ENCODE measurements around the gene TSHZ2.
A peak's percentile ranks its signal among the peaks of the same experiment; 100 is the strongest.

Gene TSHZ2

DNA sequence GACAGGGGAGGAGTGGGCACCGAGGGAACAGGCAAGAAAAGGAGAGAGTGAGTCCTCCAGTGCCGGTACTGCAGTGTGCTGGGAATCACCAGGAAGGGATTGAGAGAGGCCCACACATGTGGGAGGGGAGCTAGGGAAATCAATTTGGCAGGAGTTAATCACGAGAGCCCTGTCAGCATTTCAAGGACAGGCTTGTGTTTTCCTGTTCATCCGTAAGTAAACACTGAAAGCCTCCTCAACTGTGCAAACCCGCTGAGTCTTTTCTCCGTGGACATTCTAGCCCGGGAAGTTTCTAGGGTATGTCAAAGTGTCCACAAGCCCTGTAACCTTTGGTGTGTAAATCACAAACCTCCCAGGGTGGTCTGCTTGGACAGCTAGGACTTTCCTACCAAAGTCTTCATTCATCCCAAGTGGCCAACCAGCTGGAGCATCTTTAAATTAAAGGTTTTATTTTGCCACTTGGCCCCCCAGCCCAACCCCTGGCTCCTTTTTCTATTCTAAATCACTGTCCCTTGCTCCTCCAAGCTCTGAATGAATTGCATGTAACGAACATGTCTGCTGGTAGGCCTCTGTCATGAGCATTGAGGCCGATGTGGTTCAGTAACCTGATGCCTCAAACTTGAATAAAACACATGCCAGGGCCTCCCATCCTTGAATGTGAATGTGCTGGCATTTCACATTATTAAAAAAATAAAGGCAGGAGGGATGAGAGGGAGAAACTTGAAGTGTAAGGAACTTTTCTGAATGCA, 472.4 kb downstream of the TSHZ2 start:
- Histone ChIP-seq H3K9ac (ENCODE audit: low read length) (peak overlapping the region; percentile 9), H3K9me3 (ENCODE audit: control insufficient read depth, low read length) (peaks cover 10% of the 10 kb centered on the region), H3K36me3 (ENCODE audit: control insufficient read depth, insufficient read depth, low read length, severe bottlenecking) (no peaks in the 10 kb centered on the region), H3K4me1 (ENCODE audit: control insufficient read depth, insufficient read depth, low read length) (peaks cover 20% of the 10 kb centered on the region), H3K4me3 (ENCODE audit: low read length) (no peak overlapping the region), H3K27me3 (replicated peaks; ENCODE audit: control insufficient read depth, insufficient read depth, low read length) (no peaks in the 10 kb centered on the region)
- no peak for DNase-seq (ENCODE audit: low read depth)

DNA sequence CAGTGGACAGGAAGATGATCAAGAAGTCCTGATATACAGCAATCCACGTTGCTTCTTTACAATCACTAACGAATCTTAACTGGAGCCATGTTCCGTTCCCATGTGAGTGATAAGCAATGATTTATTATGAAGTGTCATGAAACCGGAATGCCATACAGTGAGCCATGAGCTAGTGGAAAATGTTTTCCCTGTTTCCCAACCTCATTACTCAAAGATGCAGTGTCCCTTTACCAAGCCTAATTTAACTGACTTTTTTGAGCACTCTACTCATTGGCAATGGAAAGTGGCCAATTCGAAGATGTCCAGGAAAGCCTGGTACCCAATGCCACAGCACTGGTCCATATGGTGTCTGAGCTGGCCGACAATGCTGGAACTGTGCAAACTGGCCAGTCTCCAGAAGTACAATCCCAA, 473.2 kb downstream of the TSHZ2 start:
- no peak overlapping the region for H3K9ac ChIP-seq (ENCODE audit: low read length)
- peaks cover 18% of the 10 kb centered on the region for H3K9me3 ChIP-seq (ENCODE audit: control insufficient read depth, low read length)
- H3K36me3 ChIP-seq (ENCODE audit: control insufficient read depth, insufficient read depth, low read length, severe bottlenecking) = no peaks in the 10 kb centered on the region

DNA sequence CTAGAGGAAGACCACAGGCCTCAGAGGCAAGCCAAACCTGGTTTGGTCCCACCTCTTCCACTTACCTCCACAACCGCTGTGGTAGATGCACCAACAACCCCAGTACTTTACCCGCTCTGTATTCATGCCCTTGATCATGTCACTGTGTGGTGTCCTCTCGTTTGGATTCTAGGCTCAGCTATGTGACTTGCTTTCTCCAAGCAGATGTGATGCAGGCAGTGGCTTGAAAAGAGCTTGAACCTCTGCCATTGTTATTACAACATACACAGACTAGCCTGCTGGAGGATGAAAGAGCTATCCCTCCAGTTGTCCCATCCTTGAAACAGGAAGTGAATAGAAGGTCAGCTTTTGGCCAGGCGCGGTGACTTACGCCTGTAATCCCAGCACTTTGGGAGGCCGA, 473.8 kb downstream of the TSHZ2 start:
- H3K36me3 ChIP-seq (ENCODE audit: control insufficient read depth, insufficient read depth, low read length, severe bottlenecking) = no peaks in the 10 kb centered on the region
- H3K9me3 ChIP-seq (ENCODE audit: control insufficient read depth, low read length) = peaks cover 20% of the 10 kb centered on the region
- no peak overlapping the region for H3K4me3 ChIP-seq (ENCODE audit: low read length)
- no peak overlapping the region for H3K9ac ChIP-seq (ENCODE audit: low read length)
- peaks cover 20% of the 10 kb centered on the region for H3K4me1 ChIP-seq (ENCODE audit: control insufficient read depth, insufficient read depth, low read length)
- DNase-seq (ENCODE audit: low read depth) = no peak
- H3K27me3 ChIP-seq (replicated peaks; ENCODE audit: control insufficient read depth, insufficient read depth, low read length) = no peaks in the 10 kb centered on the region

More for the DNA sequence above, 473.2 kb downstream of the TSHZ2 start:
- H3K4me3 ChIP-seq (ENCODE audit: low read length) = no peak overlapping the region
- H3K4me1 ChIP-seq (ENCODE audit: control insufficient read depth, insufficient read depth, low read length) = peaks cover 20% of the 10 kb centered on the region
- no peaks in the 10 kb centered on the region for H3K27me3 ChIP-seq (replicated peaks; ENCODE audit: control insufficient read depth, insufficient read depth, low read length)
- DNase-seq (ENCODE audit: low read depth) = no peak

DNA sequence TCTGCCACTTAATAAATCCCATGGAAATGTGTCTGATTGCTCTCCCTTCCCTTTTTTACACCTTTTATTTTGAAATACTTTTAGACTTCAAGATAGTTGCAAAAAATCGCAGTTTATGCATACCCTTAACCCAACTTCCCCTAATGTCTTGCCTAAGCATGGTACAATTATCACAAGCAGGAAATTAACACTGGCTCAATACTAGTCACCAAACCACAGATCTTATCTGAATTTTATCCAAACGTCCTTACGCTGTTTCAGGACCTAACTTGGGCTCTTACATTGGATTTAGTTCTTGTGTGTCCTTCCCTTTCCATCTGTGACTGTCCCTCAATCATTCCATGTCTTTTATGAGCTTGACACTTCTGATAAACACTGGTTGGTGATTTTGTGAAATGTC, 475.2 kb downstream of the TSHZ2 start:
- DNase-seq (ENCODE audit: low read depth) = no peak
- H3K36me3 ChIP-seq (ENCODE audit: control insufficient read depth, insufficient read depth, low read length, severe bottlenecking) = no peaks in the 10 kb centered on the region
- peaks cover 20% of the 10 kb centered on the region for H3K4me1 ChIP-seq (ENCODE audit: control insufficient read depth, insufficient read depth, low read length)
- no peak overlapping the region for H3K9ac ChIP-seq (ENCODE audit: low read length)
- H3K27me3 ChIP-seq (replicated peaks; ENCODE audit: control insufficient read depth, insufficient read depth, low read length) = no peaks in the 10 kb centered on the region
- H3K4me3 ChIP-seq (ENCODE audit: low read length) = no peak overlapping the region
- H3K9me3 ChIP-seq (ENCODE audit: control insufficient read depth, low read length) = peaks cover 20% of the 10 kb centered on the region

DNA sequence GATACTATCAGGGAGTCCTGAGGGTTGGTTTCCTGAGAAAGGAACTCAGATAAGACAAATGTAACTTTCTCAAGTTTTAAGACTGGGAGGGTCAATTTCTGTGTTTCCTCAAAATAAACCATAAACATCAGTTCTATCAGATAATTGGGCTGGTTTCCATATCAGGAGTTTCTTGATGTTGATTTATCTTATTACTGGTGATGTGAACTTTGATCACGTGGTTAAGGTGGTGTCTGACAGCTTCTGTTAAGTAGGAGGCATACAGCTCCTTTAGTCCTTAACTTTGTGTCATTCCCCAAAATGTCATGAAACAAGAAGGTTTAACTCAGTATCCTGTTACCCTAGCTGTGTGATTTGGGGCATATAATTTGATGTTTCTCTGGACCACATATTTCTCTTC, 476.3 kb downstream of the TSHZ2 start:
- Histone ChIP-seq H3K4me1 (ENCODE audit: control insufficient read depth, insufficient read depth, low read length) (peaks cover 20% of the 10 kb centered on the region), H3K36me3 (ENCODE audit: control insufficient read depth, insufficient read depth, low read length, severe bottlenecking) (no peaks in the 10 kb centered on the region), H3K4me3 (ENCODE audit: low read length) (no peak overlapping the region), H3K9ac (ENCODE audit: low read length) (no peak overlapping the region), H3K9me3 (ENCODE audit: control insufficient read depth, low read length) (peaks cover 20% of the 10 kb centered on the region), H3K27me3 (replicated peaks; ENCODE audit: control insufficient read depth, insufficient read depth, low read length) (no peaks in the 10 kb centered on the region)
- no peak for DNase-seq (ENCODE audit: low read depth)

DNA sequence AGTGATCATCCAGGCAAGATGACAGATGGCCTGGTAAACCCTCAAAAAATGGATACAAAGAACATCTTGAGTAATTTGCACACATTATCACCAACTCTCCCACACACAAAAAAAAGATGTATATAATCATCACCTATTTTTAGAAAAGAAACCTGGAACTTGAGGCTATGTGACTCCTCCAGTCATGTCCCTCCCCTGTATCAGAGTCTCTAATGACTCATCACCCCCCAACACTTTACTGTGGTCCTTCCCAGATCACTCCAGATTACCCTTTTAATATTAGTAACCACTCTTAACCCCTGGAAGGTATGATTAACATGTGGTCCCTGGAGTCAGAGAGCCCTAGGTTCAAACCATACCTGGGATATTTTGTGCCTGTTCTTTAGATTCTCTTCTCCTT, 476.7 kb downstream of the TSHZ2 start:
- H3K27me3 ChIP-seq (replicated peaks; ENCODE audit: control insufficient read depth, insufficient read depth, low read length) = no peaks in the 10 kb centered on the region
- no peak overlapping the region for H3K9ac ChIP-seq (ENCODE audit: low read length)

DNA sequence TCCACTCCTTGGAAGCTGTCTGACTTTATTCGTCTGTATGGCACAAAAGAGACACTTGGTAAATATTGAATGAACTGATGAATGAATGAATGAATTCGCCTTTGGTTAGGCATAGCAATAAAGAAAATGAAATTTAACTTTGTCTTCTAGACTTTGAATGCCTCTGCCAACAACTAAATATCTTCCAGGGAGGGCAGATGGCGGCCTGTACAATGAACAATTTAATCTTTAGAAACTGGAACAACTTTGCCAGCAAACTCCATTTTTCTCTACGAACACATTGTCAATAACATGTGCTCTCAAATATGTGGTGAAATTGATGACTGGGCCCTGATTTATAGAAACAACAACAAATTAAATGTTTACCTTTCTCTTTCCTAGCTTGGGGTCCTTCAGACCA, 480.9 kb downstream of the TSHZ2 start:
- Histone ChIP-seq H3K4me3 (ENCODE audit: low read length) (no peak overlapping the region), H3K9me3 (ENCODE audit: control insufficient read depth, low read length) (peaks cover 26% of the 10 kb centered on the region), H3K9ac (ENCODE audit: low read length) (no peak overlapping the region), H3K27me3 (replicated peaks; ENCODE audit: control insufficient read depth, insufficient read depth, low read length) (no peaks in the 10 kb centered on the region), H3K36me3 (ENCODE audit: control insufficient read depth, insufficient read depth, low read length, severe bottlenecking) (no peaks in the 10 kb centered on the region), H3K4me1 (ENCODE audit: control insufficient read depth, insufficient read depth, low read length) (no peaks in the 10 kb centered on the region)
- DNase-seq (ENCODE audit: low read depth) = no peak

More for the DNA sequence above, 476.7 kb downstream of the TSHZ2 start:
- H3K9me3 ChIP-seq (ENCODE audit: control insufficient read depth, low read length) = peaks cover 20% of the 10 kb centered on the region
- no peaks in the 10 kb centered on the region for H3K36me3 ChIP-seq (ENCODE audit: control insufficient read depth, insufficient read depth, low read length, severe bottlenecking)
- no peak for DNase-seq (ENCODE audit: low read depth)
- H3K4me3 ChIP-seq (ENCODE audit: low read length) = no peak overlapping the region
- H3K4me1 ChIP-seq (ENCODE audit: control insufficient read depth, insufficient read depth, low read length) = peaks cover 20% of the 10 kb centered on the region

DNA sequence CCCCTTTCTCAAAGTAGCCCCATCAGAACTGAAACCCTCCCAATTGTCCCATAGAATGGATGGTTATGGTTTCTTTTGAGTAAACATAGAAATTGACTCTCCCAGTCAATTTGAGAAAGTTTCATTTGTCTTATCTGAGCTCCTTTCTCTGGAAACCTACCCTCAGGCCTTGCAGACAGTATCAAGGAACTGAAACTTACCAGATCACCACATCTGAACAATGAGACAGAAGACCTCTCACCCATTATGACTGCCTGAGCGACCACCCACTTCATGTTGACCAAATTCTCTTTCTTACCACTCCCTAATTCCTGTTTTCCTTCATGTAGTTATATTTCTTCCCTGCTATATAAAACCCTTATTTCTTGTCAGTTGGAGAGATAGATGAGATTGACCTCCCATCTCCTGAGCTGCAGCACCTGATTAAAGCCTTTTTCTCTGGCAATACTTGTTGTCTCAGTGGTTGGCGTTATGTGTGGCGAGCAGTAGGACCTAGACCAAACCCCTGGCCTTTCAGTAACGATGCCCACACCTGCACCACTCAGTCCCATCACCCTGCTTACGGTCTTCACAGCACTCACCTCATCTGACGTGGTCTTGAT, 482.6 kb downstream of the TSHZ2 start:
- H3K36me3 ChIP-seq (ENCODE audit: control insufficient read depth, insufficient read depth, low read length, severe bottlenecking) = no peaks in the 10 kb centered on the region
- H3K27me3 ChIP-seq (replicated peaks; ENCODE audit: control insufficient read depth, insufficient read depth, low read length) = no peaks in the 10 kb centered on the region
- H3K4me3 ChIP-seq (ENCODE audit: low read length) = no peak overlapping the region
- H3K9me3 ChIP-seq (ENCODE audit: control insufficient read depth, low read length) = peaks cover 14% of the 10 kb centered on the region
- H3K9ac ChIP-seq (ENCODE audit: low read length) = no peak overlapping the region
- H3K4me1 ChIP-seq (ENCODE audit: control insufficient read depth, insufficient read depth, low read length) = no peaks in the 10 kb centered on the region
- no peak for DNase-seq (ENCODE audit: low read depth)

DNA sequence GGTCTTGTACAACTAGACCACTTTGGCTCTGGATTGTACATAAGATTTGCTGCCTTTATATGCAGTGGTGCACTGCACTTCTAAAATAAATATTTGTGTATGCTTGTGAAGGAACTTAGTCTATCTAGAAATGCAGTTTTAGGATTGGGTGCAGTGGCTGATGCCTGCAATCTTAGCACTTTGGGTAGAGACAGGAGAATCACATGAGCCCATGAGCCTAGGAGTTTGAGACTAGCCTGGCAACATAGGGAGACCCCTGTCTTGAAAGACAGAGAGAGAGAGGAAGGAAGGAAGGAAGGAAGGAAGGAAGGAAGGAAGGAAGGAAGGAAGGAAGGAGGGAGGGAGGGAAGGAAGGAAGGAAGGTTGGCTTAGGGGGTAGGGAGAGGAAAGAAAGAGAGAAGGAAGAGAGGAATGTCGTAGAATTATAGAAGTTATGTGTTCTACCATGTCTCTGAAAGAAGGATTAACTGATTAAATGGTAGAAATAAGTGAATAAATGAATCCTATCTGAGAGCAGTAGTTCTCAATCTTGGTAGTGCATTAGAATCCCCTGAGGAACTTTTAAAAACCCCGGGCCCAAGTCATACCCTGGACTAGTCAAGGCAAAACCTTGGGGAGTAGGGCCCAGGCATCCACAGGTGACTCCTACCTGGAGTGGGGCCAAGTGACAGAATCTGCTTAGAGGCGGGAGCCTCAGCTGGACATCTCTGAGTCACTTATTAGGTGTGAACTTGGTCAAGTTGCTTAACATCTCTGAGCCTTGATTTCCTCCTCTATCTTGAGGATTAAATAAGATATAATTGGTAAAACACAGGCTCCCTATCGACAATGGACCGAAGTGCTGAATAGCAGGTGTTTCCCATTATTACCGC, 491.2 kb downstream of the TSHZ2 start:
- no peak overlapping the region for H3K4me3 ChIP-seq (ENCODE audit: low read length)
- no peak overlapping the region for H3K9ac ChIP-seq (ENCODE audit: low read length)
- DNase-seq (ENCODE audit: low read depth) = no peak
- H3K27me3 ChIP-seq (replicated peaks; ENCODE audit: control insufficient read depth, insufficient read depth, low read length) = no peaks in the 10 kb centered on the region
- no peaks in the 10 kb centered on the region for H3K9me3 ChIP-seq (ENCODE audit: control insufficient read depth, low read length)
- H3K36me3 ChIP-seq (ENCODE audit: control insufficient read depth, insufficient read depth, low read length, severe bottlenecking) = no peaks in the 10 kb centered on the region
- H3K4me1 ChIP-seq (ENCODE audit: control insufficient read depth, insufficient read depth, low read length) = no peaks in the 10 kb centered on the region

DNA sequence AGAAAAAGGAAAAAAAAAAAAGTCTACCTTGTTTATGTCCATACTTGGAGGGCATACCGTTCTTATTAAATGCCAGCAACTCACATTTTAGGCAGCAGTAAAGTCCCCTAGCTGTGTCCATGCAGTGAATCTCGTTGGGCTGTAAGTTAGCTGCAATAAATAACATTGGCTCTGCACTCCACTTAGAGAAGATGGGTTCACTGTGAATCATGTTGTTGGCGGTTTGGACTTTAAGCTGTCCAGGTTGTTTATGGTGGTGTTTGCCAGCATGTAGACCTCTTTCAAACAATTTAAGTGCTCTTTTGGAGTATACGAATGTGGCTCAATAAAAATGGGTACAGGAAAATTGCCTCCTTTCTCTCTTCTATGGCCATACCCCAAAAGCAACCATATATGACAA, 494.1 kb downstream of the TSHZ2 start:
- DNase-seq (ENCODE audit: low read depth) = no peak
- H3K27me3 ChIP-seq (replicated peaks; ENCODE audit: control insufficient read depth, insufficient read depth, low read length) = no peaks in the 10 kb centered on the region
- no peaks in the 10 kb centered on the region for H3K36me3 ChIP-seq (ENCODE audit: control insufficient read depth, insufficient read depth, low read length, severe bottlenecking)
- no peaks in the 10 kb centered on the region for H3K9me3 ChIP-seq (ENCODE audit: control insufficient read depth, low read length)
- H3K4me1 ChIP-seq (ENCODE audit: control insufficient read depth, insufficient read depth, low read length) = no peaks in the 10 kb centered on the region
- H3K9ac ChIP-seq (ENCODE audit: low read length) = no peak overlapping the region
- H3K4me3 ChIP-seq (ENCODE audit: low read length) = no peak overlapping the region

DNA sequence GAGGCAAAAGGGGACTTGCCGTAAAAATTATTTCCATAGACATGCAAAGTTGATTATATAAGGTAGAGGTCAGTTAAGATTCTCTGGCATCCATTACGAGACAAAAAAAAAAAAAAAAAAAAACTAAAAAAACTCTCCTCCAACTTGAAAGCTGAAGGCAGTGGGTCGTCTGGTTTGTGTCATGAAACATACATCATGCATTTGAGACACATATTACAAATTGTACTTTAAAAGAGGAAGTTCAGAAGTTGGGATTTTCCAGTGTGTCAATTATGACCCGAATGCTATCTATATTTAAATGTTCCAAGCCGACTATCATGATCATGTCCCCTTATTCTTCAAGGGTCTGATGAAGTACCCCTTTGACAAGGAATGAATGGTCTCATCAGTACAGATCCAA, 496.4 kb downstream of the TSHZ2 start:
- Histone ChIP-seq H3K4me3 (ENCODE audit: low read length) (no peak overlapping the region), H3K9ac (ENCODE audit: low read length) (no peak overlapping the region), H3K4me1 (ENCODE audit: control insufficient read depth, insufficient read depth, low read length) (no peaks in the 10 kb centered on the region), H3K27me3 (replicated peaks; ENCODE audit: control insufficient read depth, insufficient read depth, low read length) (no peaks in the 10 kb centered on the region), H3K9me3 (ENCODE audit: control insufficient read depth, low read length) (no peaks in the 10 kb centered on the region), H3K36me3 (ENCODE audit: control insufficient read depth, insufficient read depth, low read length, severe bottlenecking) (no peaks in the 10 kb centered on the region)
- no peak for DNase-seq (ENCODE audit: low read depth)
